ENCODE data around the gene RNGTT. TPM values are rescaled to one million over a fixed set of nuclear protein-coding genes. Genes with fewer than 3 reads are reported as not detected.
A peak's percentile ranks its signal among the peaks of the same experiment; 100 is the strongest.

RNGTT gene
- total and polyA plus RNA-seq, 10 of the 15 experiments (the other 5 are each of a cell fraction or from before 2014, with no cell fraction given), result 7.7 to 30.4 (median 22.2) TPM

- TF ChIP-seq FOS (IDR thresholded peaks at IDR 0.05; ENCODE audit: borderline replicate concordance, extremely low read depth, insufficient read length), result no peak
- no peak for TF ChIP-seq RFX5 (IDR thresholded peaks at IDR 0.05; ENCODE audit: low read depth, low read length)
- TF ChIP-seq ZNF217 (IDR thresholded peaks at IDR 0.05), result 0 out of 2 replicates have a peak, but pooled peaks have one; percentile 33
- TF ChIP-seq SUZ12 (IDR thresholded peaks at IDR 0.05; ENCODE audit: unreplicated experiment), result no peak
- no peak for TF ChIP-seq MYC (IDR thresholded peaks at IDR 0.05; ENCODE audit: insufficient read depth, insufficient read length, insufficient replicate concordance, low read length, severe bottlenecking)
- TF ChIP-seq CBX5 (IDR thresholded peaks at IDR 0.05; ENCODE audit: low read depth), result peak; percentile 67; the same call in 1 of the 2 replicates
- TF ChIP-seq MEF2B (IDR thresholded peaks at IDR 0.05; ENCODE audit: partially characterized antibody, poor library complexity, severe bottlenecking), result no peak
- TF ChIP-seq FOXM1 (IDR thresholded peaks at IDR 0.05; ENCODE audit: low read depth, low read length), result no peak
- TF ChIP-seq TCF12 (IDR thresholded peaks at IDR 0.05; ENCODE audit: low read depth, low read length), result no peak
- TF ChIP-seq BMI1 (IDR thresholded peaks at IDR 0.05; ENCODE audit: borderline replicate concordance), result no peak
- no peak for TF ChIP-seq MEF2A (IDR thresholded peaks at IDR 0.05; ENCODE audit: insufficient read depth, low read depth, low read length)
- no peak for TF ChIP-seq CTCF (IDR thresholded peaks at IDR 0.05 in 2 of 3, conservative IDR thresholded peaks at IDR 0.05 in 1 of 3; ENCODE audit: control insufficient read depth in 2 of 3, extremely low read depth in 1 of 3, insufficient read depth in 1 of 3, low read depth in 3 of 3, low read length in 3 of 3)
- no peak for TF ChIP-seq RELA (IDR thresholded peaks at IDR 0.05; ENCODE audit: borderline replicate concordance, partially characterized antibody)
These were observed 200.3 kb downstream of the RNGTT start (continued) for GRCh38 chr6:88763160-88763559.
